ENCODE measurements around the gene ICAM1. TPM values are rescaled to one million over a fixed set of nuclear protein-coding genes. Genes with fewer than 3 reads are reported as not detected.
A peak's percentile ranks its signal among the peaks of the same experiment; 100 is the strongest.

The ICAM1 gene
- total and polyA plus RNA-seq, 2 donors (not counting 1 experiment from before 2014, with no cell fraction given): 8.9 to 15.2 TPM

- Histone ChIP-seq H3K79me2 (ENCODE audit: control insufficient read depth, insufficient read depth, low read length) (no peaks in the 10 kb centered on the region), H4K20me1 (ENCODE audit: control insufficient read depth, extremely low read depth, insufficient read depth, low read length) (no peaks in the 10 kb centered on the region), H3K27ac (ENCODE audit: insufficient read depth, low read length) (no peak within 1 kb of the TSS), H3K4me3 (replicated peaks in 1 of 4; ENCODE audit: control extremely low read depth in 1 of 4, insufficient read depth in 1 of 4, low read depth in 3 of 4, low read length in 4 of 4) (no peak within 1 kb of the TSS), H3K27me3 (ENCODE audit: control insufficient read depth, insufficient read depth, low read length) (peaks cover 24% of the 10 kb centered on the region), H3K9ac (ENCODE audit: insufficient read depth, low read length) (no peak within 1 kb of the TSS), H2AFZ (ENCODE audit: low read length) (no peak within 1 kb of the TSS), H3K4me1 (ENCODE audit: control insufficient read depth, extremely low read depth, insufficient read depth, low read length) (peaks cover 10% of the 10 kb centered on the region), H3K9me3 (ENCODE audit: control insufficient read depth, insufficient read depth, low read depth, low read length) (no peaks in the 10 kb centered on the region), H3K4me2 (ENCODE audit: extremely low read depth, insufficient read depth, low read length) (peak within 1 kb of the TSS; percentile 25), H3K36me3 (ENCODE audit: control insufficient read depth, insufficient read depth, low read length) (no peaks in the 10 kb centered on the region)
- TF ChIP-seq CTCF (conservative IDR thresholded peaks at IDR 0.05 in 1 of 2, IDR thresholded peaks at IDR 0.05 in 1 of 2; ENCODE audit: low read depth in 1 of 2, low read length in 2 of 2) (no peak), EZH2 (IDR thresholded peaks at IDR 0.05; ENCODE audit: low read length, missing control alignments) (no peak)
- DNase-seq (ENCODE audit: low read depth in 2 of 2): peak in 1 of 2 donors; percentile 83
Measured at GRCh38 chr19:10286803-10287737, 16.1 kb downstream of the ICAM1 start, which contains the start of gene ICAM4. TSS of gene ICAM4 (plus strand) at chr19:10286955. CDS start at chr19:10287013, 58 bp downstream.

- no peak overlapping the region for H3K4me2 ChIP-seq (ENCODE audit: extremely low read depth, insufficient read depth, low read length)
- H3K4me3 ChIP-seq (replicated peaks in 1 of 4; ENCODE audit: control extremely low read depth in 1 of 4, insufficient read depth in 1 of 4, low read depth in 3 of 4, low read length in 4 of 4): peak overlapping the region in 2 of 4 experiments; percentile 7 to 57
- no peak overlapping the region for H3K27ac ChIP-seq (ENCODE audit: insufficient read depth, low read length)
- H3K9me3 ChIP-seq (ENCODE audit: control insufficient read depth, insufficient read depth, low read depth, low read length): no peaks in the 10 kb centered on the region
- peak in 1 of 2 donors; percentile 49 for DNase-seq (ENCODE audit: low read depth in 2 of 2)
- peaks cover 10% of the 10 kb centered on the region for H3K4me1 ChIP-seq (ENCODE audit: control insufficient read depth, extremely low read depth, insufficient read depth, low read length)
- no peaks in the 10 kb centered on the region for H4K20me1 ChIP-seq (ENCODE audit: control insufficient read depth, extremely low read depth, insufficient read depth, low read length)
- no peaks in the 10 kb centered on the region for H3K79me2 ChIP-seq (ENCODE audit: control insufficient read depth, insufficient read depth, low read length)
- peaks cover 35% of the 10 kb centered on the region for H3K27me3 ChIP-seq (ENCODE audit: control insufficient read depth, insufficient read depth, low read length)
- H3K9ac ChIP-seq (ENCODE audit: insufficient read depth, low read length): no peak overlapping the region
- no peaks in the 10 kb centered on the region for H3K36me3 ChIP-seq (ENCODE audit: control insufficient read depth, insufficient read depth, low read length)
- no peak overlapping the region for H2AFZ ChIP-seq (ENCODE audit: low read length)
- TF ChIP-seq CTCF (conservative IDR thresholded peaks at IDR 0.05 in 1 of 2, IDR thresholded peaks at IDR 0.05 in 1 of 2; ENCODE audit: low read depth in 1 of 2, low read length in 2 of 2) (no peak), EZH2 (IDR thresholded peaks at IDR 0.05; ENCODE audit: low read length, missing control alignments) (no peak)
Measured at GRCh38 chr19:10288662-10289166, 17.8 kb downstream of the ICAM1 start.

DNA sequence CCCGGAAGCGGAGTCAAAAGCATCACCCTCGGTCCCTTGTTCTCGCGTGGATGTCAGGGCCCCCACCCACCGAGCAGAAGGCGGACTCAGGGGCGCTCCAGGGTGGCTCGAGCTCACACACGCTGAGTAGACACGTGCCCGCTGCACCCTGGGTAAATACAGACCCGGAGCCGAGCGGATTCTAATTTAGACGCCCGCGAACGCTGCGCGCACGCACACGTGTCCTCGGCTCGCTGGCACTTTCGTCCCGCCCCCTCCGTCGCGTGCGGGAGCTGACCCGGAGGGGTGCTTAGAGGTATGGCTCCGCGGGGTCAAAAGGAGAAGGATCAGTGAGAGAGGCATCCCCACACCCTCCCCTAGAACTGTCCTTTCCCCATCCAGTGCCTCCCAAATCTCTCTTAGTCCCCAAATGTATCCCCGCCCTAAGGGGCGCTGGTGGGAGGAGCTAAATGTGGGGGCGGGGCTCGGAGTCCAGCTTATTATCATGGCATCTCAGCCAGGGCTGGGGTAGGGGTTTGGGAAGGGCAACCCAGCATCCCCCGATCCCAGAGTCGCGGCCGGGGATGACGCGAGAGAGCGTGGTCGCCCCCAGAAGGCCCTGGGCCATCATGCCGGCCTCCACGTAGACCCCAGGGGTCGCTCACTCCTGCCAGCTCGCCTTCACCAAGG, 18.4 kb downstream of the ICAM1 start:
- TF ChIP-seq EZH2 (IDR thresholded peaks at IDR 0.05; ENCODE audit: low read length, missing control alignments): peak; percentile 56
- TF ChIP-seq CTCF (conservative IDR thresholded peaks at IDR 0.05 in 1 of 2, IDR thresholded peaks at IDR 0.05 in 1 of 2; ENCODE audit: low read depth in 1 of 2, low read length in 2 of 2): no peak
- no peak overlapping the region for H3K27ac ChIP-seq (ENCODE audit: insufficient read depth, low read length)

More for the DNA sequence above, 18.4 kb downstream of the ICAM1 start:
- Histone ChIP-seq H3K27me3 (ENCODE audit: control insufficient read depth, insufficient read depth, low read length) (peaks cover 41% of the 10 kb centered on the region), H3K79me2 (ENCODE audit: control insufficient read depth, insufficient read depth, low read length) (no peaks in the 10 kb centered on the region), H3K9ac (ENCODE audit: insufficient read depth, low read length) (no peak overlapping the region), H4K20me1 (ENCODE audit: control insufficient read depth, extremely low read depth, insufficient read depth, low read length) (no peaks in the 10 kb centered on the region), H2AFZ (ENCODE audit: low read length) (peak overlapping the region; percentile 12), H3K9me3 (ENCODE audit: control insufficient read depth, insufficient read depth, low read depth, low read length) (no peaks in the 10 kb centered on the region), H3K36me3 (ENCODE audit: control insufficient read depth, insufficient read depth, low read length) (no peaks in the 10 kb centered on the region), H3K4me1 (ENCODE audit: control insufficient read depth, extremely low read depth, insufficient read depth, low read length) (peaks cover 10% of the 10 kb centered on the region), H3K4me2 (ENCODE audit: extremely low read depth, insufficient read depth, low read length) (peak overlapping the region; percentile 69), H3K4me3 (replicated peaks in 1 of 4; ENCODE audit: control extremely low read depth in 1 of 4, insufficient read depth in 1 of 4, low read depth in 3 of 4, low read length in 4 of 4) (peak overlapping the region; percentile 1 to 57 (median 21))
- peak in 1 of 2 donors; percentile 33 for DNase-seq (ENCODE audit: low read depth in 2 of 2)

Measured in fibroblast of lung (primary cell).